Measurements from ENCODE around the gene AGBL3. TPM values are rescaled to one million over a fixed set of nuclear protein-coding genes. Genes with fewer than 3 reads are reported as not detected.

Gene AGBL3
- total and polyA plus RNA-seq, 9 of the 15 experiments (the other 6 are each of a cell fraction or from before 2014, with no cell fraction given): 0.54 to 2.9 (median 1.7) TPM

- TF ChIP-seq ZBTB9 (CRISPR knock-in tag; IDR thresholded peaks at IDR 0.05) (no peak), ATF3 (IDR thresholded peaks at IDR 0.05) (no peak), ATF3 (CRISPR knock-in tag; conservative IDR thresholded peaks at IDR 0.05) (no peak), CTCF (IDR thresholded peaks at IDR 0.05 in 2 of 3, conservative IDR thresholded peaks at IDR 0.05 in 1 of 3; ENCODE audit: insufficient read depth in 2 of 3, low read depth in 1 of 3, low read length in 3 of 3) (no peak), RBM25 (IDR thresholded peaks at IDR 0.05; ENCODE audit: low read depth, low read length, severe bottlenecking) (no peak), SP2 (IDR thresholded peaks at IDR 0.05; ENCODE audit: extremely low read depth, low read depth, low read length, poor library complexity, severe bottlenecking) (no peak), FOXJ3 (CRISPR knock-in tag; IDR thresholded peaks at IDR 0.05) (no peak), POLR3A (IDR thresholded peaks at IDR 0.05; ENCODE audit: borderline replicate concordance, extremely low read depth, insufficient read depth, insufficient read length) (no peak)
- TF ChIP-seq, protein P1, sequence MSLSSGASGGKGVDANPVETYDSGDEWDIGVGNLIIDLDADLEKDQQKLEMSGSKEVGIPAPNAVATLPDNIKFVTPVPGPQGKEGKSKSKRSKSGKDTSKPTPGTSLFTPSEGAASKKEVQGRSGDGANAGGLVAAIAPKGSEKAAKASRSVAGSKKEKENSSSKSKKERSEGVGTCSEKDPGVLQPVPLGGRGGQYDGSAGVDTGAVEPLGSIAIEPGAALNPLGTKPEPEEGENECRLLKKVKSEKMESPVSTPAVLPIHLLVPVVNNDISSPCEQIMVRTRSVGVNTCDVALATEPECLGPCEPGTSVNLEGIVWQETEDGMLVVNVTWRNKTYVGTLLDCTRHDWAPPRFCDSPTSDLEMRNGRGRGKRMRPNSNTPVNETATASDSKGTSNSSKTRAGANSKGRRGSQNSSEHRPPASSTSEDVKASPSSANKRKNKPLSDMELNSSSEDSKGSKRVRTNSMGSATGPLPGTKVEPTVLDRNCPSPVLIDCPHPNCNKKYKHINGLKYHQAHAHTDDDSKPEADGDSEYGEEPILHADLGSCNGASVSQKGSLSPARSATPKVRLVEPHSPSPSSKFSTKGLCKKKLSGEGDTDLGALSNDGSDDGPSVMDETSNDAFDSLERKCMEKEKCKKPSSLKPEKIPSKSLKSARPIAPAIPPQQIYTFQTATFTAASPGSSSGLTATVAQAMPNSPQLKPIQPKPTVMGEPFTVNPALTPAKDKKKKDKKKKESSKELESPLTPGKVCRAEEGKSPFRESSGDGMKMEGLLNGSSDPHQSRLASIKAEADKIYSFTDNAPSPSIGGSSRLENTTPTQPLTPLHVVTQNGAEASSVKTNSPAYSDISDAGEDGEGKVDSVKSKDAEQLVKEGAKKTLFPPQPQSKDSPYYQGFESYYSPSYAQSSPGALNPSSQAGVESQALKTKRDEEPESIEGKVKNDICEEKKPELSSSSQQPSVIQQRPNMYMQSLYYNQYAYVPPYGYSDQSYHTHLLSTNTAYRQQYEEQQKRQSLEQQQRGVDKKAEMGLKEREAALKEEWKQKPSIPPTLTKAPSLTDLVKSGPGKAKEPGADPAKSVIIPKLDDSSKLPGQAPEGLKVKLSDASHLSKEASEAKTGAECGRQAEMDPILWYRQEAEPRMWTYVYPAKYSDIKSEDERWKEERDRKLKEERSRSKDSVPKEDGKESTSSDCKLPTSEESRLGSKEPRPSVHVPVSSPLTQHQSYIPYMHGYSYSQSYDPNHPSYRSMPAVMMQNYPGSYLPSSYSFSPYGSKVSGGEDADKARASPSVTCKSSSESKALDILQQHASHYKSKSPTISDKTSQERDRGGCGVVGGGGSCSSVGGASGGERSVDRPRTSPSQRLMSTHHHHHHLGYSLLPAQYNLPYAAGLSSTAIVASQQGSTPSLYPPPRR (CRISPR knock-in tag; IDR thresholded peaks at IDR 0.05; ENCODE audit: borderline replicate concordance): no peak
- TF ChIP-seq, protein P2, sequence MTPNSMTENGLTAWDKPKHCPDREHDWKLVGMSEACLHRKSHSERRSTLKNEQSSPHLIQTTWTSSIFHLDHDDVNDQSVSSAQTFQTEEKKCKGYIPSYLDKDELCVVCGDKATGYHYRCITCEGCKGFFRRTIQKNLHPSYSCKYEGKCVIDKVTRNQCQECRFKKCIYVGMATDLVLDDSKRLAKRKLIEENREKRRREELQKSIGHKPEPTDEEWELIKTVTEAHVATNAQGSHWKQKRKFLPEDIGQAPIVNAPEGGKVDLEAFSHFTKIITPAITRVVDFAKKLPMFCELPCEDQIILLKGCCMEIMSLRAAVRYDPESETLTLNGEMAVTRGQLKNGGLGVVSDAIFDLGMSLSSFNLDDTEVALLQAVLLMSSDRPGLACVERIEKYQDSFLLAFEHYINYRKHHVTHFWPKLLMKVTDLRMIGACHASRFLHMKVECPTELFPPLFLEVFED (CRISPR knock-in tag; conservative IDR thresholded peaks at IDR 0.05): no peak
Observed at GRCh38 chr7:135156290-135156689, 170.0 kb downstream of the AGBL3 start (continued).
